Stimulated activated CD4-positive, alpha-beta T cell treated with anti-CD3 and anti-CD28 coated beads, Interleukin-4, amount 100 ng/mL, for 4 hours (primary cell): ENCODE measurements around the gene APLP2.
"Not testable (repeated sequence)": the region's sequence is repeated elsewhere in the genome, so short reads cannot be mapped to it uniquely, and the experiment has no call there.

Experiments used
- DNase-seq, 2 experiments: peaks; one replicate each; pipeline ENCODE4 v3.0.0-alpha.2; 2020

Gene APLP2

DNA sequence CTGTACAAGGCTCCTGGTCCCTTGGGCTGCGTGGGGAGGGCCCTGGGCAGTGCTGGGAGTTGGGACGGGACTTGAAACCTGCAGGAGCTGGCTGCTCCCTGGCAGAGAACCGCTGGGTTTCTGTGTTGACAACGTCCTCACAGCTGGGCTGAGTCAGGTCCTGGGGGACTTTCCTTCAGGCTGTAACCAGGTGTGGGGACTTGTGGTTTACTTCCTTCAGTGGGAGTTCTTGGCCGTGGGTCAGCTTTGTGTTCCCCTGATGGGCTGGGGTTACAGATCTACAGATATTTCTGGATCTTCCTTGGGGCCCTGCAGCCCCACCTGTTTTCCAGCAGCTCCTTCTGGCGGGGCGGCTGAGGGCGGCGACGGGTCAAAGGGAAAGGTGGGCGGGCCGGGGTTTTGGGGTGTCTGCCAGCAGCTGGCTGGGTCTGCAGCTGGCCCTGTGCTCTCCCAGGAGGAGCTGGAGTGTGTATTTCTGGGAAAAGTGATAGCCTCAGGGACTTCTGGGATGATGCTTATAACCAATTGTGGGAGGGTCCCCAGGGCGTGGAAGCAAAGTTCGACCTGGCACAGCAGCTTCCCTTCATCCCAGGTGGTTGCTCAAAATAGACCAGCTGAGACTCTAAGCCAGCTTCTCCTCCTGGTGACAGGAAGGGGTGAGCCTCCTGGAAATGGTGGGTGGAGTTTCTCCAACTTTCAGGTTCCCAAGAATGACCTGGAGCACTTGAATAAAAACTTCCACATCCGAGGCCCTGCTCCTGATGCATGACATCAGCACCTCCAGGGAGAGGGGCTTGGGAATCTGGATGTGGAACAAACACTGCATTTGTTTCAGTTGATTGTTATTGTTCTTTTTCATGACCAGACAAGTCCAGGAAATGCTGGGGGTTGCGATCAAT is 109.0 kb downstream of the APLP2 start:
- no peak for DNase-seq

- DNase-seq, result no peak
Measured at GRCh38 chr11:130179396-130180306, 110.0 kb downstream of the APLP2 start.

DNA sequence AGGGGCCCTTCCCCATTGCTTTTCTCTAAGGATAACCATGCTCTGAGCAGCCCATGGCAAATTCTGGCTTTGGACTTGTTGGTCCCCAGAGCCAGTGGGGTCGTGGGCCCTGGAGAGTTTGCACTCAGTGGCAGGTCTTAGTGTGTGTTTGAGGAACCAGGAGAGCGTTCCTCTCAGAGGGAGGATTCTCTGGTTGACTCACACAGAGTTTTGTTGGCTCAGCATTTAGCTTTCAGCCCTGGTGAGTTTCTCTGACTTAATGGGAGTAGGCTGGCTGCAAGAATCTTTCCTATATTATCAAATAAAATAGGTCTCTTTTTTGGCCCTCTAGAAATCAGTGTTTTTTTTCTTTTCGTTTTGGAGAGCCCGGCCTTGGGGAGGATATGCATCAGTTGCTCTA is 110.8 kb downstream of the APLP2 start:
- no peak for DNase-seq

DNA sequence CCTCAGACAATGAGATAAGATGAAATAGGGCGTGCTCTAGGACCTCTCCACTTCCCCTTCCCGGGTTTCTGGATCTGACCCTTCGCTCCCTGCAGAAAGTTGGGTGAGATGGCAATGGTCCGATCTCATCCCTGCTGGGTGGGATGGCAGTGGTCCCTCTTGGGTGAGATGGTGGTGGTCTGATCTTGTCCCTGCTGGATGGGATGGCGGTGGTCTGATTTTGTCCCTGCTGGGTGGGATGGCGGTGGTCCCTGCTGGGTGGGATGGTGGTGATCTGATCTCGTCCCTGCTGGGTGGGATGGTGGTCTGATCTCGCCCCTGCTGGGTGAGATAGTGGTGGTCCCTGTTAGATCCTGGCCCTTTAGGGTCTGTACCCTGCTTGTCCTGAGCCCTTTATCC is 111.2 kb downstream of the APLP2 start:
- DNase-seq, result no peak

DNA sequence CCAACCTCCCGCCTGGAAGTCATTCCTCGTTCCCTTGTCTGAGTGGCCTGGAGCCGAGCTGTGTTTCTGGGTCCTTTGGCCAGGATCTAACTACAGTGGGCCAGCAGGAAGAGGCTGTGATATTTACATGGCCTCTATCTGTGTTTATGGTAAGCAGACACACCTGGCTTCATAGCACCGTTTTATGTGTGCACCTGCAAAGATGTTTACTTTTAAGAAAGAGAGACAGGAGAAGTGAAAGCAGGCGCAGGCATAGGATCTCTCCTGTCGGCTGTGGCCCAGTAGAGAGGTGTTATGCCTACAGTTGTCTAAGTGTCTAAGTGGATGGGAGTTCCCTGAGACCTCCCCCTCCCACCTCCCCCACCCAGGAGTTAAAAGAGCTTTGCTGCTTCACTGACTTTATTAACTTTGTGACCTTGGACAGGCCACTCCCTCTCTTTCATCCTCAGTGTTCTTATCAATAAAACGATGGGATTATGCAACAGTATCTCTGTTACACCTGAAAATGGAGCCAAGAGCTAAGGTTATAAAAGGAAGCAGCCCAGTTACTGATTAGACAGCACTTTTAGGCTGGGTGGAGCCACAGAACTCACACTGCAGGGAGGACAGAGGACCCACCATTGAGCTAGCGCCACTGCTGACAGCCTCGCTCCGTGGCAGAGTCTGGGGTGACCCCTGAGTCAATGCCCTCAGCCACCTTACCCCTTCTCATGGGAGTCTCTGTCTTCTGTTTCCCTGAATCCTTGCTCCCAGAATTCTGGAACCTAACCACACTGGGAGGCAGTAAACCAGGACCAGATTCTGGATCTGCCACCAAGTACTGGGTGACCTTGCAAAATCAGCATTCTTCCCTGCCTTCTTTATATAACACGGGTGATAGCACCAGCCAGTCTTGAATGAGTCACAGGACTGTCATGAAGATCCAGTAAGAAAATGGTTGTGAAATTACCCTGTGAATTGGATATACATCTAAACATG is 111.9 kb downstream of the APLP2 start:
- DNase-seq, result no peak

- DNase-seq, result no peak
Measured at GRCh38 chr11:130183878-130184610, 114.3 kb downstream of the APLP2 start.

DNA sequence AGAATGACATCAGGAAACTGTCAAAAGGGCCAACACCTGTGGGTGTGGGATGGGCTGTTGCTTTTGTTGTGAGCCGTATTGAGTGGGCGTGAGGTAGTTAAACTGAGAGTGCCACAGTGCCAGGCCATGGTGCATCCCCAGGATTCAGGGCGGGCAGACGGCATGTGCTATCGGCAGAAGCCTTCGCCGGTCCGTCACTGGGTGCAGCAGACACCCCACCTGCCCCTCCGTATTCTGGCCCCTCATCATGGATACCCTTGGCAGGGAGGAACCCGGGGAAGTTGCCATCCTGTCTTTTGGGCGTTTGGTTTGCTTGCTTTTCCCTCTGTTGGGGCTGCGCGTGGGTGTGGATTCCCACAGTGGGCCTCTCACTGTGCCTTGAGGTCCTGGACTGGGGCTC is 117.4 kb downstream of the APLP2 start:
- DNase-seq, result no peak

DNA sequence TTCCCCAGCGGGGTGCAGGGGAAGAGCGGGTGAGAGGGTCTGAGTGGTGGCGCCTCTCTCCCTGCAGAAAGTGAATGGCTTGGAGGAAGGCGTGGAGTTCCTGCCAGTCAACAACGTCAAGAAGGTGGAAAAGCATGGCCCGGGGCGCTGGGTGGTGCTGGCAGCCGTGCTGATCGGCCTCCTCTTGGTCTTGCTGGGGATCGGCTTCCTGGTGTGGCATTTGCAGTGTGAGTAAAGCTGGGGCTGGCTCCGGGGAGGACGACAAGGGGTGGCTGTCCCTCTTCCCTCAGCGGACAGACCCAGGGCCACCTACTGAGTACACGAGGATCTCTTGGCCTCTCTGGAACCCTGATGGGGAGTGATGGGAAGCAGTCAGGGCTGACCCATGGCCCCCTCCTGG is 118.4 kb downstream of the APLP2 start:
- no peak for DNase-seq

GRCh38 chr11:130188585-130189347 is 119.1 kb downstream of the APLP2 start:
- DNase-seq, result no peak

GRCh38 chr11:130189492-130190210 is 120.0 kb downstream of the APLP2 start:
- DNase-seq, result no peak

GRCh38 chr11:130190371-130190881 is 120.7 kb downstream of the APLP2 start:
- no peak for DNase-seq

GRCh38 chr11:130191896-130192295 is 122.2 kb downstream of the APLP2 start:
- no peak for DNase-seq

GRCh38 chr11:130192845-130193267 is 123.2 kb downstream of the APLP2 start:
- no peak for DNase-seq

DNA sequence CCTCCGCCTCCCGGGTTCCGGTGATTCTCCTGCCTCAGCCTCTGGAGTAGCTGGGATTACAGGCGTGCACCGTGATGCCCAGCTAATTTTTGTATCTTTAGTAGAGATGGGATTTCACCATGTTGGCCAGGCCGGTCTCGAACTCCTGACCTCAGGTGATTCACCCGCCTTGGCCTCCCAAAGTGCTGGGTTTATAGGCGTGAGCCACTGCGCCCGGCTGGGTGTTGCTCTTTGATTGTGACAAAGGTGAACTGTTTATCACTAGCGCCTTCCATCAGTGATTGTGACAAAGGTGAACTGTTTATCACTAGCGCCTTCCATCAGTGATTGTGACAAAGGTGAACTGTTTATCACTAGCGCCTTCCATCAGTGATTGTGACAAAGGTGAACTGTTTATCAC is 123.9 kb downstream of the APLP2 start:
- DNase-seq, result not testable (repeated sequence)
